ENCODE measurements around the gene PCSK5. TPM values are rescaled to one million over a fixed set of nuclear protein-coding genes. Genes with fewer than 3 reads are reported as not detected.
A peak's percentile ranks its signal among the peaks of the same experiment; 100 is the strongest.

PCSK5 gene
- total RNA-seq, 1 donor from 2014 or later = 24.5 TPM

- no peak for DNase-seq
These were observed 474.6 kb downstream of the PCSK5 start for GRCh38 chr9:76365028-76365427.

- DNase-seq = no peak
These were observed 475.8 kb downstream of the PCSK5 start for GRCh38 chr9:76366275-76366674.

GRCh38 chr9:76369583-76369982, 479.1 kb downstream of the PCSK5 start:
- DNase-seq = no peak

DNA sequence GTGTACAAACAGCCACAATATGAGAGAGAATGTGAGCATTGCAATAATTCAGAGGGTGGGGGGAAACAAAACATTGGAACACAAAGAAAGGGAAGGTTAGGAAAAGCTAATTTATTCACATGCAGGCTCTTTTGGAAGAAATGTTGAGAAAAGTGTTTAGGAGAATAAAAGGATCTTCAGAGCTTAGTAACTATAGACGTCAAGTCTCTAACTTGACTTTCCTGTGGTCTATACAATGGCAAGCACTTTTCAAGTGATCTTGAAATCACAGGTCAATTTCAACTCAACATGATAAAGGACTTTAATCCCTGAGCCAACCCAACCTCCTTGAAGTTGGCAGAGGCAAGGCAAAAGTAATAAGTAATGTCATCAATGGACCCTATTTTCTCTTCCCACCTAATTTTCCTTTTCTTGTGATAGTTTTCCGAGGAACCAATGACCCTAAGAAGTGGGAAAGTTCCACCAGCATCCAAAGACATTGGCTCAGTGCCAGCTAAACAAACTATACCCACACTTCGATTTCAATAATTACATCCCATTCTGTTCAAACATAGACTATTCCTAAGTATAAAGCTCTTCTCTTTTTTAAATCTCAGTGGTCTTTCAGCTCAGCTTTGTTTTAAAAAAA, 480.0 kb downstream of the PCSK5 start:
- DNase-seq = no peak

DNA sequence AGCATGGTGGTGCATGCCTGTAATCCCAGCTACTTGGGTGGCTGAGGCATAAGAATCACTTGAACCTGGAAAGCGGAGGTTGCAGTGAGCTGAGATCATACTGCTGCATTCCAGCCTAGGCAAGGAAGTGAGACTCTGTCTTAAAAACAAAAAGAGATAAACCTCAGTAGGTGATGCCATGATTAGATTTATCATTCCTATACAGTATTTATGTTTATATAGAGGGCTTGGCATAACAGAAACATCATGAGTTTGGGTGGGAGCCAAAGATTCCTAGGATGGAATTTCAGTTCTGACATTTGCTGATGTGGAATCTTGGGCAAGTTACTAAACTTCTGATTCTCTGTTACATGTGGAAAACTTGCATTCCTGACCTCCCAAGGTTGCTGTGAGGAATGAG, 481.4 kb downstream of the PCSK5 start:
- DNase-seq = peak; percentile 44

GRCh38 chr9:76372336-76372735, 481.9 kb downstream of the PCSK5 start:
- no peak for DNase-seq

GRCh38 chr9:76373173-76373783, 482.8 kb downstream of the PCSK5 start:
- peak; percentile 94 for DNase-seq

- DNase-seq = no peak
These were observed 483.5 kb downstream of the PCSK5 start for GRCh38 chr9:76373784-76374474.

DNA sequence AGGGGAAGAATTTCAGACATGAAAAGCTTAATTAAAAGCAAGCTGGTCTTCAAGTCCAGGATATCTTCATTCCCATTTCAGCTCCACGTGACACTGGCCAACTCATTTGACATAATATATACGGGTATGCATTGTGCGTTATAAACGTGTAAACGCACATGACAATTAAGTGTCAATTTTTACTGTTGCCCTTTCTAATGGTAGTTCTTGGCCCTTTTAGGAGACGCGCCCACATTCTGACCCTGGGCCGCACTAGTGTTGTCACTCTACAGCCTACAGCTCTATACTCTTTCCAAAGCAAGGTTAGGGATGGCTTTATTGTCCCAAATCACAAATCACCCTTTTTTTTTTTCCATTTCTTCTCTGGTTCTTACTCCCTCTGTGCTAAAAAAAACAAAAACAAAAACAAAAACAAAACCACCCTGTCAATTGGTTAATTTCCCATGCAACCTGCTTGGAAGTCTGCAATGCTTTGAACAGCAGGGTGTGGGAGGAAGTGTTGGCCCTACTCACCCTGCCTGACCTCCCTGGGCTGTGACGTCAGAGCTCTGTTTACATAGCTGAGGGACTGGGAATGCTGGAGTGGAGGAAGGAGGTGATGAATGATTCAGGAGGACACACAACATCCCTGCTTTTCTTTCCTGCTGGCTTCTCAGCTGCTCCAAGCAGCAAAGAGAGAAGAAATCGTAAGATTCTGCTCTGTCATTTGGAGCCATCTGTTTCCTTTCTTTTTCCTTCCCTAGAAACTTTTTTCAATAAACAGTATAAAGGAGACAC, 484.5 kb downstream of the PCSK5 start:
- no peak for DNase-seq

DNA sequence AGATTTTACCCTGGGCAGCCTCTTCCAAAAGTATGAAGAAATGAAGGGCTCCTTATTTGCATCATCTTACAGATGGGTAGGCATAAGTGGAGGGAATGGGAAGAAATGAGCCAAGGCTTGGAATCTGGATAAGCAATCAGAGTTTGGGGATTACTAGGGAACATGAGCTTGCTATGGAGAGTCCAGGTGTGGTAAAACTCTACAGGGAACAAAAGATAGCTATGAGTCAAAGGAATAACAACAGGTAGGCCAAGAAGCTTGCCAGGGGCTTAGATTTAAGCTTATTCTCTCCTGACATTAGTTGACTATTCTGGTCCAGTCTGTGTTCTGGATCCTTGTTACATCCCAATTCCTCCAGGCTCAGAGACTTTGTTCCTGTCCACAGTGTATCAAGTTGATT, 487.3 kb downstream of the PCSK5 start:
- no peak for DNase-seq

DNA sequence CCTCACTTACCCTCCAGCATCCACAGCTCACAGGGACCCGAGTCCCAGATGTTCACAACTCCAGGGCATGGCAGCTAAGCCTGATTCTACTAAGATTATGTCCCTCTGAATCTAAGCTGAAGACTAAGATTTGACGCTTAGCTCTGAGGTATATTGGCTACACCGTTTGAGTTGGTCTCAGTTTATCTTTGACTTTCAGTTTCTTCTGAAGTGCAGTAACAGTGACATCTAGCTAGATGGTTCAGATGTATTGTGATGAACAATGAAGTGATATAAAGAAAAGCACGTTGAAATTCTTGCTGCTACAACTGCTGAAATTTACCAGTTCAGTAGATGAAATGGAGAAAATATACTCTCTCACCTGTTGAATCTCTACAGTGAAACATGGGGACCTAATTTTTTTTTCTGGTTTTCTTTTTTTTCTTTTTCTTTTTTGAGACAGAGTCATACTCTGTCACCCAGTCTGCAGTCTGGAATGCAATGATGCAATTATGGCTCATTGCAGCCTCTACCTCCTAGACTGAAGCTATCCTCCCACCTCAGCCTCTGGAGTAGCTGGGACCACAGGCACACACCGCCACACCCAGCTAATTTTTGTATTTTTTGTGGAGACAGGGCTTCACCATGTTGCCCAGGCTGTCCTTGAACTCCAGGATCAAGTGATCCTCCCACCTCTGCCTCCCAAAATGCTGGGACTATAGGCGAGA, 488.0 kb downstream of the PCSK5 start:
- DNase-seq = no peak

- no peak for DNase-seq
These were observed 489.0 kb downstream of the PCSK5 start for GRCh38 chr9:76379494-76379893.

- DNase-seq = no peak
These were observed 500.2 kb downstream of the PCSK5 start for GRCh38 chr9:76390656-76391055.

DNA sequence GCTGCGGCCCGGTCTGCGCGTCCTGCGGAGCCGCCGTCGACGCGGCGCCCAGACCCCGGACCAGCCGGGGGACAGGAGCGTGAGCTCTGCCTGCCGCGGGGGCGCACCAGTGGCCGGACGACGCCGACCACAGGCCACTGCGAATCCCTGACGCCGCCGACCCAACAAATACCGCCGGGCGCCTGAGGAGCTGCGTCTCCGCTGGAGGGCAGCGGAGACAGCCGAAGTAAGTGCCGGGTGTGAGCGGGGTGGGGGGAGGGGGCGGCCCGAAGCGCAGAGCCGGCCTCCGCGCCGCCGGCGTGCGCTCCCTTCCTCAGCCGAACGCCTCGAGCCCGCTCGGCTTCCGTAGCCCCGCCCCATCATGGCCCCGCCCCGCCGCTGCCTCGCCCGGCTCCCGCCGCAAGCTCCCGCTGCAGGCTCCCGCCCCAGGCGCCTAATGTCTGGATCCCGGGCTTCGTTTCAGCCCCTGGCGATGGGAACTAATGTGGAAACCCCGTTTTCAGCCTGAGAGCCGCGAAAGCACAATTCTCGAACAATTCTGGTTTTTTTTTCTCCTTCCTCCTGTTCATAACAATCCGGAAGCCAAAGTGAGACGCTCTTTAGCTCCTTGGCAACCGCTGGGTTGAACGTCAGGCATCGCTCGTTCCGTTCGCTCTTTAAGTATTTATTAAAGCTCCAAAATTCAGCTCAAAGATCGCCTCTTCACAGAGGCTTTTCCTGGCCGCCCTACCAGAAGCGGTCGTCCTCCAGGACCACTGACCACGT, 503.9 kb downstream of the PCSK5 start, which contains the start of gene RFK:
TSS of gene RFK (minus strand) at position 232 of the 765 bp plus-strand sequence. CDS start 255 bp downstream, outside the sequence.
- DNase-seq = peak; percentile 93

GRCh38 chr9:76394960-76395252, 504.4 kb downstream of the PCSK5 start:
- peak; percentile 82 for DNase-seq

DNA sequence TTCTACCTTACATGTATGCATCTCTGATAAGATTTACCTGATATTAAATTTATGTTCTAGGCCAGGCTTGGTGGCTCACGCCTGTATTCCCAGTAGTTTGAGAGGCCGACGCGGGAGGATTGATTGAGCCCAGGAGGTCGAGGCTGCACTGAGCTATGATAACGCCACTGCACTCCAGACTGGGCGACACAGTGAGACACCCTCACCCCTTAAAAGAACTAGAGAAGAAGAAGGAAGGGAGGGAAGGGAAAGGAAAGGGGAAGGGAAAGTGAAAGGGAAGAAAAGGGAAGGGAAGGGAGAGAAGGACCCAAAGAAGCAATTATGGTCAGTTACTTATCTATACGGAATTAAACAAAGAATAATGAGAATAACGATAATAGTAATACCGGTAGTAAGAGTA, 504.9 kb downstream of the PCSK5 start:
- no peak for DNase-seq

DNA sequence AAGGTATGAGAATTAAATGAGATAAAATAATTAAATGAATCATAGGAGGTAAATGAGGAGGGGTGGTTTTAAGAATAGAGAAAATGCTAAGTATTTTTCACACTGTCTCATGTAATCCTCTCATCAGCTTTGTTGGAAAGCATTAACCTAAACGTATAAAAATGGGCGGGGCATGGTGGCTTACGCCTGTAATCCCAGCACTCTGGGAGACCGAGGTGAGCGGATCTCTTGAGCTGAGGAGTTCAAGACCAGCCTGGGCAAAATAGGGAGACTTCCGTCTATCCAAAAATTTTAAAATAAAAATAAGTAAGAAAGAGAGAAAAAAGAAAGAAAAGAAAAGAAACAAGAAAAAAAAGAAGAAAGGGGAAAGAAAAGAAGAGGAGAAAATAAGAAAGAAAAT, 505.7 kb downstream of the PCSK5 start:
- DNase-seq = no peak

DNA sequence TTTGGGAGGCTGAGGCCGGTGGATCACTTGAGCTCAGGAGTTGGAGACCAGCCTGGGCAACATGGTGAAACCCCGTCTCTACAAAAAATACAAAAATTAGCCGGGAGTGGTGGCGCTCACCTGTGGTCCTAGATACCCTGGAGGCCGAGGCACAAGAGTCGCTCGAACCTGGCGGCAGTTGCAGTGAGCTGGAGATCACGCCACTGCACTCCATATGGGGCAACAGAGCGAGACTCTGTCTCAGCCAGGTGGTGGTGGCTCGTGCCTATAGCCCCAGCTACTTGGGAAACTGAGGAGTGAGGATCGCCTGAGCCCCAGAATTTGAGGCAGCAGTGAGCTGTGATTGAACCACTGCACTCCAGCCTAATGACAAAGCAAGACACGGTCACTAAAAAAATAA, 506.1 kb downstream of the PCSK5 start:
- DNase-seq = no peak

GRCh38 chr9:76399856-76400255, 509.4 kb downstream of the PCSK5 start:
- DNase-seq = peak; percentile 28

DNA sequence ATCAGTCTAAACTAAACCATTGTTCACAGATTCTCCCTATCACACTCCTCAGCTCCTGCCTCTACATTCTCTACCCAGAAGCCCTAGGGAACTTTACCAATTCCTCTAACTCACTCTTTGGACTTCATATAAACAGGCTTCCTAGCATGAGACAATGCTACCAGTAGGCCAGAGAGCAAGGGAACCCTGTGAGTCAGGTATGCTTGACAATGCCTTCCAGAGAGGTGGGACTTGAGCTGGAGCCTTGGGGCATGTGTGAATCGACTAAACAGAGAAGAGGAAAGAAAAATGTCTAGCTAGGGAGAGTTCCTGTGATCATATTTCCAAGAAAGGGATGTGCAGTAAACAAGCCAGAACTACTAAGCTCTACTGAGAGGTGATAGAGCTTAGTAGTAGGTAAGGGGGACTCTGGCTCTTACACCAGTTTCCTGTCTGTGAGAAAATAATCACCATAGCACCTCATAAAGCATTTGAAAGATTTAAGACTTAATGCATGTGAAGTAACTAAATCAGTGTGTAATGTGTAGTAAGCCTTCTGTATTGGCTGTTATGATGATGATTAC, 510.1 kb downstream of the PCSK5 start:
- no peak for DNase-seq

GRCh38 chr9:76401176-76401575, 510.7 kb downstream of the PCSK5 start:
- no peak for DNase-seq
